ENCODE results near the gene CDC23.

Gene CDC23

GRCh38 chr5:138226910-138227309 lies 13.8 kb upstream of the CDC23 start:
- no peak for TF ChIP-seq SP2 (tag by site-specific recombination; IDR thresholded peaks at IDR 0.05)
- peak; percentile 12 for TF ChIP-seq SETDB1 (IDR thresholded peaks at IDR 0.05; ENCODE audit: insufficient read length, low read length)
- TF ChIP-seq SCRT2 (tag by site-specific recombination; IDR thresholded peaks at IDR 0.05), result 0 out of 2 replicates have a peak, but pooled peaks have one; percentile 18
- no peak for TF ChIP-seq ZNF133 (tag by site-specific recombination; IDR thresholded peaks at IDR 0.05)
- no peak for TF ChIP-seq KLF10 (tag by site-specific recombination; IDR thresholded peaks at IDR 0.05)
- H3K36me3 ChIP-seq (ENCODE audit: control insufficient read depth in 2 of 2, insufficient read depth in 1 of 2, low read length in 2 of 2), result no peaks in the 10 kb centered on the region
- POLR2A ChIA-PET, result no interaction called here
- H3K27ac ChIP-seq (ENCODE audit: extremely low read depth, low read depth, low read length), result no peak overlapping the region
- CTCF ChIA-PET, result no interaction called here
- peaks cover 18% of the 10 kb centered on the region for H3K4me1 ChIP-seq (ENCODE audit: control insufficient read depth, insufficient read depth, low read length)
- H3K9me3 ChIP-seq (ENCODE audit: control insufficient read depth, insufficient read depth, low read depth, low read length), result no peaks in the 10 kb centered on the region
- no peak overlapping the region for H3K4me3 ChIP-seq (ENCODE audit: low read depth, low read length)

- CTCF ChIA-PET, result interaction anchor here (0.6 to 4.8 kb wide), 4 partner anchors 10 to 128 kb away, joined by 3 to 88 read pairs (median 21); partner anchors contain the start of gene KDM3B
- POLR2A ChIA-PET, result no interaction called here
- H3K4me3 ChIP-seq (ENCODE audit: low read depth, low read length), result no peak overlapping the region
- no peak overlapping the region for H3K27ac ChIP-seq (ENCODE audit: extremely low read depth, low read depth, low read length)
- H3K36me3 ChIP-seq (ENCODE audit: control insufficient read depth in 2 of 2, insufficient read depth in 1 of 2, low read length in 2 of 2), result no peaks in the 10 kb centered on the region
- TF ChIP-seq GLIS1 (tag by site-specific recombination; IDR thresholded peaks at IDR 0.05), result peak; percentile 42; the same call in 1 of the 2 replicates
- TF ChIP-seq HOXD13 (CRISPR knock-in tag; IDR thresholded peaks at IDR 0.05; ENCODE audit: borderline replicate concordance), result no peak
- peak; percentile 73 for TF ChIP-seq ZIC2 (tag by site-specific recombination; IDR thresholded peaks at IDR 0.05)
- H3K9me3 ChIP-seq (ENCODE audit: control insufficient read depth, insufficient read depth, low read depth, low read length), result no peaks in the 10 kb centered on the region
- no peaks in the 10 kb centered on the region for H3K4me1 ChIP-seq (ENCODE audit: control insufficient read depth, insufficient read depth, low read length)
Observed at GRCh38 chr5:138224712-138225111, 11.6 kb upstream of the CDC23 start.

GRCh38 chr5:138223532-138223931 lies 10.4 kb upstream of the CDC23 start:
- Histone ChIP-seq H3K4me3 (ENCODE audit: low read depth, low read length) (no peak overlapping the region), H3K27ac (ENCODE audit: extremely low read depth, low read depth, low read length) (no peak overlapping the region), H3K9me3 (ENCODE audit: control insufficient read depth, insufficient read depth, low read depth, low read length) (no peaks in the 10 kb centered on the region), H3K36me3 (ENCODE audit: control insufficient read depth in 2 of 2, insufficient read depth in 1 of 2, low read length in 2 of 2) (no peaks in the 10 kb centered on the region), H3K4me1 (ENCODE audit: control insufficient read depth, insufficient read depth, low read length) (no peaks in the 10 kb centered on the region)
- CTCF ChIA-PET, result interaction anchor here (0.6 to 4.8 kb wide), 27 partner anchors 9 to 280 kb away, joined by 3 to 88 read pairs (median 5); partner anchors contain the start of genes CDC23, FAM53C, GFRA3 and KDM3B
- POLR2A ChIA-PET, result interaction anchor here (0.6 to 1.2 kb wide), 2 partner anchors 59 to 97 kb away, joined by 3 to 6 read pairs; no protein-coding TSS in a partner anchor
- TF ChIP-seq ZIC2 (tag by site-specific recombination; IDR thresholded peaks at IDR 0.05), result no peak
- TF ChIP-seq ZNF133 (tag by site-specific recombination; IDR thresholded peaks at IDR 0.05), result no peak
- no peak for TF ChIP-seq ZNF202 (tag by site-specific recombination; IDR thresholded peaks at IDR 0.05; ENCODE audit: borderline replicate concordance)
- no peak for TF ChIP-seq ZNF623 (tag by site-specific recombination; IDR thresholded peaks at IDR 0.05)
- TF ChIP-seq ZBTB1 (tag by site-specific recombination; IDR thresholded peaks at IDR 0.05), result no peak
- TF ChIP-seq ZNF530 (tag by site-specific recombination; IDR thresholded peaks at IDR 0.05; ENCODE audit: low read depth), result no peak
- TF ChIP-seq ZNF146 (tag by site-specific recombination; IDR thresholded peaks at IDR 0.05), result no peak
- no peak for TF ChIP-seq ZNF664 (tag by site-specific recombination; IDR thresholded peaks at IDR 0.05)
- no peak for TF ChIP-seq ZBTB6 (tag by site-specific recombination; IDR thresholded peaks at IDR 0.05)
- no peak for TF ChIP-seq ZNF214 (tag by site-specific recombination; IDR thresholded peaks at IDR 0.05; ENCODE audit: borderline replicate concordance)
- no peak for TF ChIP-seq KLF8 (tag by site-specific recombination; IDR thresholded peaks at IDR 0.05)
- no peak for TF ChIP-seq ZNF175 (tag by site-specific recombination; IDR thresholded peaks at IDR 0.05)
- no peak for TF ChIP-seq ZNF580 (tag by site-specific recombination; IDR thresholded peaks at IDR 0.05)
- TF ChIP-seq ZNF157 (tag by site-specific recombination; IDR thresholded peaks at IDR 0.05), result no peak

Measured in HEK293 (cell line).